PC-9 (cell line): ENCODE measurements around the gene OSM.

Experiments used
- EZH2 ChIP-seq: fragments of 200-600 bp; sonication (generic); IDR thresholded peaks from 2 replicates; pipeline ENCODE4 v1.8.0; 2017; ENCODE audit warnings: antibody characterized with exemption, low read depth
- TF ChIP-seq, protein P1 (sequence below): fragments of 200-600 bp; sonication (generic); conservative IDR thresholded peaks from 2 replicates; pipeline ENCODE4 v1.6.1; 2017; ENCODE audit warnings: mixed run types, antibody characterized with exemption, mild to moderate bottlenecking, moderate library complexity

DNA sequence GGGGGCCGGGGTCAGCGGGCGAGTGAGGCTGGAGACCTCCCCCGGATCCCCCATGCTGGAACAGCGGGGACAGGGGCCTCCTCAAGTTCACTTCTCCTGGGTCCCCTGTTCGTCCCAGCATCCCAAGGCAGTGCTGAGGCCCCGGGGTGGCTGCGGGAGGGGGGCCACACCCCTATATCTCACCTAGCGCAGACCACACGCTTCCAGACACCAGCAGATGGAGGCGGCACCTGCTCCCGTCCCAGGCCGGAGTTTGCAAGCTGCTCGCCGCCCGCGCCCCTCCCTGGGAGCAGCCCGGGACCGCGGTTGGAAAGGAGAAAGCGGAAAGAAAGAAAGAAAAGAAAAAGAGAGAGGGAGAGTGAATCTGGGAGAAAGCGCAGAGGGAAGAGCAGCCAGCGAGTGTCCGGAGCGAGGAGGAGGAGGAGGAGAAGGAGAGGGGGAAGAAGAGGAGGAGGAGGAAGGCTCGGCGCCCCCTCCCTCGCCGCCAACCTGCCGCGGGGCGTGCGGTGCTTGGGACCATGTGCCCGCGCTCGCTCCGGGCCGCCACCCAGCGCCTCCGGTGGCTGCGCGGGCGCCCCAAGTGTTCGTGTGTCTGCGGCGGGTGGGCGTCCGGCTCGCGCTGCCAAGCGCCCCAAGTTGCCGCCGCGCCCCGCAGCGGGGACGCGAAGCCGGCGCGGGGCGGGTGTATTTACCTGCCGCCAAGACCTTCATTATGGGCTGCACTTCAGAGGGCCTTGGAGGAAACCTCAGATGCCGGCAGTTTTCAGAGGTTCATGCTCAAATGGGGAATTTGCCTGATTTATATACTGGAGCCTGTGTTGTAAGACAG lies 20.5 kb downstream of the OSM start, which contains the start of gene LIF:
- TF ChIP-seq, protein P1, sequence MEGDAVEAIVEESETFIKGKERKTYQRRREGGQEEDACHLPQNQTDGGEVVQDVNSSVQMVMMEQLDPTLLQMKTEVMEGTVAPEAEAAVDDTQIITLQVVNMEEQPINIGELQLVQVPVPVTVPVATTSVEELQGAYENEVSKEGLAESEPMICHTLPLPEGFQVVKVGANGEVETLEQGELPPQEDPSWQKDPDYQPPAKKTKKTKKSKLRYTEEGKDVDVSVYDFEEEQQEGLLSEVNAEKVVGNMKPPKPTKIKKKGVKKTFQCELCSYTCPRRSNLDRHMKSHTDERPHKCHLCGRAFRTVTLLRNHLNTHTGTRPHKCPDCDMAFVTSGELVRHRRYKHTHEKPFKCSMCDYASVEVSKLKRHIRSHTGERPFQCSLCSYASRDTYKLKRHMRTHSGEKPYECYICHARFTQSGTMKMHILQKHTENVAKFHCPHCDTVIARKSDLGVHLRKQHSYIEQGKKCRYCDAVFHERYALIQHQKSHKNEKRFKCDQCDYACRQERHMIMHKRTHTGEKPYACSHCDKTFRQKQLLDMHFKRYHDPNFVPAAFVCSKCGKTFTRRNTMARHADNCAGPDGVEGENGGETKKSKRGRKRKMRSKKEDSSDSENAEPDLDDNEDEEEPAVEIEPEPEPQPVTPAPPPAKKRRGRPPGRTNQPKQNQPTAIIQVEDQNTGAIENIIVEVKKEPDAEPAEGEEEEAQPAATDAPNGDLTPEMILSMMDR = no peak
- TF ChIP-seq EZH2 = no peak
